Embryonic facial prominence (tissue), 1 donor: ENCODE results near the gene TUBA1B.
"Not testable (repeated sequence)": the region's sequence is repeated elsewhere in the genome, so short reads cannot be mapped to it uniquely, and the experiment has no call there.

Experiments used
- DNase-seq: peaks from one replicate; pipeline ENCODE4 v3.0.0-alpha.2; 2016; ENCODE audit errors: extremely low spot score

The TUBA1B gene

GRCh38 chr12:49131051-49131893, at the start of gene TUBA1B:
TSS of gene TUBA1B (minus strand) at chr12:49131395. CDS start at chr12:49131300, 95 bp downstream.
- DNase-seq: peak; percentile 85

- DNase-seq: no peak
These were observed 43.0 kb upstream of the TUBA1B start for GRCh38 chr12:49174218-49174617.

DNA sequence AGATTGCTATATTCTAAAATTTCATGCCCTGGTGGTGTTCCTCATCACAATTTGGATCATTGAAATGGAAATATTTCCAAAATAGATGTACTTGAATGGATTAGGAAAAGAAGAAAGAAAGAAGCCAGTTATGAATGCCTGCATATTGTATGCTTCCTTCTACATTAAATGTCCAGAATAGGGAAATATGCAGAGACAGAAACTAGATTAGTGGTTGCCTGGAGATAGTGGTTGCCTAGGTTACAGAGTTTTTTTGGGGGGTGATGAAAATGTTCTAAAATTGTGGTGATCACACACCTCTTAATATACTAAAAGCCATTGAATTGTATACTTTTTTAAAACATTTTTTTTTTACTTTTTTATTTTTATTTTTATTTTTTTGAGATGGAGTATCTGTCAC, 39.7 kb upstream of the TUBA1B start:
- DNase-seq: no peak

- DNase-seq: no peak
These were observed 33.9 kb upstream of the TUBA1B start for GRCh38 chr12:49165114-49165513.

- not testable (repeated sequence) for DNase-seq
These were observed 30.7 kb upstream of the TUBA1B start for GRCh38 chr12:49161901-49162300.

DNA sequence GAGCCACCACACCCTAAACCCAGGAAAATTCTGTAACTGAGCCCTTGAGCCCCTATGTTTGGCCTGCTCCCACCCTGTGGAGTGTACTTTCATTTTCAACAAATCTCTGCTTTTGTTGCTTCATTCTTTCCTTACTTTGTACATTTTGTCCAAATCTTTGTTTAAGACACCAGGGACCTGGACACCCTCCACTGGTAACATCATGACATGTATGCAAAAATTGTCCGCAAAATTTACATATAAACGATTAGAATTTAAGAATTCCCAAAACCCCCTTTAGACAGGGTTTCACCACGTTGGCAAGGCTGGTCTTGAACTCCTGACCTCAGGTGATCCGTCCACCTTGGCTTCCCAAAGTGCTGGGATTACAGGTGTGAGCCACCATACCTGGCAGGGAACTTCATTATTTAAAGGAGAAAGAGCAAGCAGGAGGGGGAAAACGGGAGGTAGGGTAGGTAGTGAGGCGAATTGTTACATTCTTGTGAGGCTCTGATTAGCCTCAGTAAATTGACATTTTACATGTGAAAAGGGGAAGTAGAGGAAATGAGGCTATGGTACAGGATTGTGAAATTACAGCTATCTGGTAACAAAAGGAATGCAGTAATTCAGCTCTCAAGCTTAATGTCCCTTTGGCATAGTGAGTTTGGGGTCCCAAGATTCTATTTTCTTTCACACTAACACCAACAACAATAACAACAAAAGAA, 30.0 kb upstream of the TUBA1B start:
- DNase-seq: no peak

DNA sequence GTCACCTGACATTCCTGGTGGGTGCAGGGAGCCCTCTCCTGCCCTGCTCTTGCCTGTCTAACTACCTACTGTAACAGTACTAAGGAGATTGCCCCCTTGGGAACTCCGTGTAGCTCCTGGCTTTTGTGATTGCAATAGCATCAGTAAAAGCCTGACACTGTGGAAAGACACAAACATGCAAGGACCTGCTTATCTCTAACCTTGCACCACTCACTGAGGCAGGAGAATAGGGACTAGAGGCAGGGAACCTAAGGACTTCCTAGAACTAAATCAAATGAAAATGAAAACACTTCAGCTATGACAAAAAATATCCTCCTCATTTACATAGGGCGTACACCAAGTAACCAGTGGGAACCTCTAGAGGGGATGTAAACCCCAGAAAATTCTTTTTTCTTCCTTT, 29.2 kb upstream of the TUBA1B start:
- no peak for DNase-seq

- no peak for DNase-seq
These were observed 23.0 kb upstream of the TUBA1B start for GRCh38 chr12:49154221-49154620.

GRCh38 chr12:49147384-49147783, 16.2 kb upstream of the TUBA1B start:
- no peak for DNase-seq

DNA sequence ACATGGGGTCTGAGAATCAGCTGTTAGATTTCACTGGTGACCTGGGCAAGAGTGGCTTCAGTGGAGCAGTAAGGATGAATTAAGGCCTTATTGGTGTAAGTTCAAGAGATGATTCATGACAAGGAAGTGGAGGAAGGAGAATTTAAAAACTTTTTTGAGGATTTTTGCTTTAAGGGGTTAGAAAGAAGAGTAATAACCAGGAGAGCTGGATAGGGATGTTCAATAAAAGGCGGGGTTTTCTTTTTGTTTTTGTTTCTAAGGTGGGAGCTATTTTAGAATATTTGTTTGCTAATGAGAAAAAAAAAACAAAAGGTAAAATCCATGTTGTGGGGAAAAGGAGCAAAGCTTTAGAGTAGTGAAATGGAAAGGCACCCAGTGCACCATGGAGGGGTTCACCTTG, 15.2 kb upstream of the TUBA1B start:
- DNase-seq: no peak

- no peak for DNase-seq
These were observed 13.2 kb upstream of the TUBA1B start for GRCh38 chr12:49144384-49144783.

- DNase-seq: no peak
These were observed 7.8 kb upstream of the TUBA1B start for GRCh38 chr12:49138999-49139398.

DNA sequence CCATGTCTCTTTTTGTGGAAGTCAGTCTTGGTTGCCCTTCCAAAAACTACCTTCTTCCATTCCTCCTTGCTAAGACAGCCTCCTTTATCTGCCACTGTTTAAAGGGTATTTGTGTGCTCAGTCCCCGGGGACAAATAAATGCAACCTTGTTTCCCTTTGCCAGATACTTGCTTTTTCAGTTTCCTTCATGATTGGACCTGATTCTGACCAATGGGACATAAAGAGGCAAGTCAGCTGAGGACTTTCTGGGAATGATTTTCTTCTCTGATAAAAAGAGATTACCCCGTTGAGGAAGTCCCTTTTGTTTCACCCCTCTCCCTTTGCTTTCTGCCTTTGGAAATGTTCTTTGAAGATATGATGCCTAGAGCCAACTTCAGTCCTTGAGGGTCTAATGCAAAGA, 7.4 kb upstream of the TUBA1B start:
- DNase-seq: no peak

DNA sequence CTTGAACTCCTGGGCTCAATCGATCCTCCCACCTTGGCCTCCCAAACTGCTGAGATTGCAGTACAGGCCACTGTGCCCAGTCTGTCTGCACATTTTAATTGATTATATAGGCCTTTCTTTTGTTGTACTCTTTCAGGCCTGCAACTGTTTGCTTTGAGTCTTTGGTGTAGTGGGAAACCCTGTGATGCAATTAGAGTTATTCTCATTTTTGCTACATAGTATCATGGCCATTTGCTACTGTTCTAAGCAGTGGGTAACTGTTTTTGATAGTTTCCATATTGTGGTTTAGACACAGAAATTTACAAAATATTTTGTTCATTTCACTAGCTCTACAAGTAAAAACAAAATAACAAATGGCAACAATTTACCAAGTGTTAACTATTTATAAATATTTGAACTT, 6.3 kb upstream of the TUBA1B start:
- no peak for DNase-seq

DNA sequence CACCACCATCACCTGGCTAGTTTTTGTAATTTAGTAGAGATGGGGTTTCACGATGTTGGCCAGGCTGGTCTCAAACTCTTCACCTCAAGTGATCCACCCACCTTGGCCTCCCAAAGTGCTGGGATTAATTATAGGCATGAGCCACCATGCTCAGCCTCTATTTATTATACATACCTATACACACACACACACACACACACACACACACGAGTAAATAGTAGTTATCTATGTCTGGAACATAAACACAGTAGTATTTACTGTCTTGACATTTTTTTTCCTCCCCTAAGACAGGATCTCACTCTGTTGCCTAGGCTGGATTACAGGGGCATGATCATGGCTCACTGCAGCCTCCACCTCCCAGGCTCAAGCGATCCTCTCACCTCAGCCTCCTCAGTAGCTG, 5.8 kb upstream of the TUBA1B start:
- DNase-seq: not testable (repeated sequence)

DNA sequence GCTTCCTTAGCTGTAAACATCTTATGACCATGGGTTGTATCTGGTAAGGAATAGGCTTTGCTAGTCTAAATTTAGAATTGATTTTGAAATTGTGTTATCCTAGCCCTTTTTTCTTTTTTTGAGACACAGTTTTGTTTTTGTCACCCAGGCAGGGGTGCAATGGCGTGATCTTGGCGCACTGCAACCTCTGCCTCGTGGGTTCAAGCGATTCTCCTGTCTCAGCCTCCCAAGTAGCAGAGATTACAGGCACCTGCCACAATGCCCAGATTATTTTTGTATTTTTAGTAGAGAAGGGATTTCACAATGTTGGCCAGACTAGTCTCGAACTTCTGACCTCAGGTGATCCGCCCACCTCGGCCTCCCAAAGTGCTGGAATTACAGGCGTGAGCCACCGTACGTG, 2.4 kb upstream of the TUBA1B start:
- no peak for DNase-seq

DNA sequence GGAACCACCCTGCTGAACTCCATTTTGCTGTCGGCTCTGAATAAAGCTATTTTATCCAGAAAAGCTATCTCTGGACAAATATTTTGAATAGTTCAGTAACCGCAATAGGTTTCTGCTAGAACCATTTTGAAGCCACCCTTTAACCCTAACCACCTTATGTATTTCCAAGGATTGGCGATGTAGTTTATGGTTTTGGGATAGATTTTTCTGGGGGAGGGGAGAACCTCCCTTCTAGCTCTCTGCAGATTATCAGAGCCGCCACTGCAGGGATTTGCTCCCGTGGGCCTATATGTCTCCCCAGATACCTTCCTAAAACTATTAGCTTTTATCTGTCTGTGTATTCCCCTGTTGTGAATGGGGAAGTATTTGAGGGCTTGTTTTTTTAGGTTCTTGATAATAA, 1.8 kb upstream of the TUBA1B start:
- no peak for DNase-seq

DNA sequence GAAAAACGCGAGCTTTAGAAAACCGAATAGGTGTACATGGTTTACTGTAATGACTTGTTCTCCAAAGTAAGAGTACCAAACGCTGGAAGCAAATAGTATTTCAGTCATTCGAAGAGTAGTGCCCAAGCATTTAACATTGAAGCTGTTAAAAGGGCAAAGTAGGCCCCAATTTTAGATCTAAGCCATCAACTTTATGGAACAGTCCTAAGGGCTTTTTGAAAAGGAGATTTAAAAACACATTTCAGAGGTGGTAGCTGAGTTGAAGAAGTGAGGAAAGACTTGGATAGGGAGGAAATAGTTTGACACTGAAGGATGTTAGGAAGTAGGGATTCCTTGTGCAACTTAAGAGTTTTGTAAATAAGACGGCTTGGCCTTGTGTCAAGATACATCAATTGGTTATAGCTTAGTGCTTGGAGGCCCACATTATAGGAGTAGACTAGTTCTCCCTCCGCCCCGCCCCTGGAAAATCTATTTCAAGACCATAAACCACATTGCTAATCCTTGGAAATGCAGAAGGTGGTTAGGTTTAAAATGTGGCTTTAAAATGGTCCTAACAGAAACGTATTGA, 783 bp upstream of the TUBA1B start:
- peak; percentile 57 for DNase-seq

DNA sequence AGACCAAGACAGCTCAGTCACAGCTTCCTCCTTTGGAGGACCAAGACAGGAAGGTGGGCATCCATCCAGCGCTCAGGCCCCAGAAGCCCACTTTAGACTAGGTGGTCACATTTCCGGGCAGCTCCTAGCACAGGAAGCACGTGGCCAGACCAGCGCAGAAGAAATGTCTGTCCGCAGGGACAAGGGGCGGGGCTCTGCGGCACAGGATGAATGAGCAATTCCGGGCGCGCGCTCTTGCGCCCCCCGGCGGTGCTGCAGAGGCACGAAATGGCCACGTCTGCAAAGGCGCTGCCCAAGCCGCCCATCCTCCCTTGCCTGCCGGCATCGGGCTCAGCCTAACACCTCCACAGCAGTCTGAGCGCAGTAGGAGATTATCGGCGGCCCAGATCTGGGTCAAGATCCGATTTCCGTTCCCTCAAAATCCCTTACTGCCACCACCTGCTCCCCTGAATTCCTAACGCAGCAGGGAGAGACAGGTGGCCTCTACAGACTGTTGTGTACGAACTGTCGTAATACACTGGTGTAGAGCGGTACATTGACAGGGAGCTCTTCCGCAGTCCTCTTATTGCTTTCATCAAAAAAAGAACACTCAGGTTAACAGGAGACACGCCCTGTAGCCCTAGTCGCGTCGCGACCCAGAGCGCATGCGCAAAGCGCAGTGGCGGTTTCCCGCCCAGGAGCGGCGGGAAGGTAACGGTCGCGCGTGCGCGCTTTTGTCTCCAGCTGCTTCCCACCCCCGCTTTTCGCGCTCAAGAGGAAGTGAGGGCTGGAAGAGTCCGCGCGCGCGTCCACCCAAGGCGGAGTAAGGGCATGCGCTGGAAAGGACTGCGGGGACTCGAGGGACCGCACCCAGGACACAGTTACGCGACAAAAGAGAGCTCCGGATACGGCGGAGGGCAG, 794 bp downstream of the TUBA1B start:
- DNase-seq: peak; percentile 86

DNA sequence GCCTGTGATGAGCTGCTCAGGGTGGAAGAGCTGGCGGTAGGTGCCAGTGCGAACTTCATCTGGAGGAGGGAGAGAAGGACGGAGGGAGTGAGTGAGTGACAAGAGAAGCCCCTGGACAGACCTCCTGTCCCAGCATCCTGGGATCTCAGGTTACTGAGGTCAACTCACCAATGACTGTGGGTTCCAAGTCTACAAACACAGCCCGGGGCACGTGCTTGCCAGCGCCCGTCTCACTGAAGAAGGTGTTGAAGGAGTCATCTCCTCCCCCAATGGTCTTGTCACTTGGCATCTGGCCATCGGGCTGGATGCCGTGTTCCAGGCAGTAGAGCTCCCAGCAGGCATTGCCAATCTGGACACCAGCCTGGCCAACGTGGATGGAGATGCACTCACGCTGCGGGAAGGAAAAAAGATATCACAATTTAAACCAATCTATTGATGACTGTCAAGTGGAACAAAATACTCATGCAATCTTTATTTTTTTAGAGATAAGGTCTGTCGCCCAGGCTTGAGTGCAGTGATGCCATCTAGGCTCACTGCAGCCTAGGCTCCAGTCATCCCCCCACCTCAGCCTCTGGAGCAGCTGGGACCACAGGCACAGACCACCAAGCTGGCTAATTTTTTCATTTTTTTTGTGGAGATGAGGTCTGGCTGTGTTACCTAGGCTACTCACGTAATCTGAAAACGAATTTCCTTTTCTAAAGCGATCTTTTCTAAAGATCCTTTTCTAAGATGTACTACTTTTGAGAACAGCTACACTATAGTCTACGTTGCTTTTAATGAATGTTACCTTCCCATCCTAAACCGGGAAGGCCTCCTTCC, 1.7 kb downstream of the TUBA1B start:
- DNase-seq: no peak

- not testable (repeated sequence) for DNase-seq
These were observed 3.2 kb downstream of the TUBA1B start for GRCh38 chr12:49127971-49128370.
